Measurements from ENCODE around the gene DRP2. TPM values are rescaled to one million over a fixed set of nuclear protein-coding genes. Genes with fewer than 3 reads are reported as not detected.

The DRP2 gene
- total RNA-seq, 1 experiment from 2014 or later, result 0.45 TPM

- no peak overlapping the region for H3K4me3 ChIP-seq (ENCODE audit: low read depth, low read length, poor library complexity, severe bottlenecking)
- CTCF ChIA-PET, result no interaction called here
- no peak overlapping the region for H3K27ac ChIP-seq (ENCODE audit: low read depth, low read length, poor library complexity, severe bottlenecking)
- intact Hi-C loops (cut with micrococcal nuclease; ENCODE audit: unreplicated experiment), result no loop called here
- no peaks in the 10 kb centered on the region for H3K9me3 ChIP-seq (ENCODE audit: low read depth, low read length, poor library complexity, severe bottlenecking)
- H3K36me3 ChIP-seq (ENCODE audit: insufficient read depth, low read length, poor library complexity, severe bottlenecking), result no peaks in the 10 kb centered on the region
- POLR2A ChIA-PET (ENCODE audit: low non-redundant PET), result interaction anchor here (0.6 kb wide), 1 partner anchor 646 kb away, joined by 3 read pairs; no protein-coding TSS in a partner anchor
- BruUV-seq (replicated peaks), result no TSS peak
- TF ChIP-seq CTCF (conservative IDR thresholded peaks at IDR 0.05; ENCODE audit: low read depth, low read length), result no peak
- TF ChIP-seq EZH2 (IDR thresholded peaks at IDR 0.05; ENCODE audit: borderline replicate concordance, low read depth, low read length, poor library complexity, severe bottlenecking), result no peak
- no peaks in the 10 kb centered on the region for H3K4me1 ChIP-seq (ENCODE audit: insufficient read depth, low read length, poor library complexity, severe bottlenecking)
- H3K27me3 ChIP-seq (replicated peaks; ENCODE audit: insufficient read depth, low read depth, low read length, poor library complexity), result no peaks in the 10 kb centered on the region
- no peak for DNase-seq (ENCODE audit: low spot score)
Measured at GRCh38 chrX:101203761-101204351, 15.7 kb upstream of the DRP2 start.

GRCh38 chrX:101206471-101206870, 13.1 kb upstream of the DRP2 start:
- intact Hi-C loops (cut with micrococcal nuclease; ENCODE audit: unreplicated experiment), result loop anchor here (5.0 kb wide), 1 partner anchor 309 kb away; no protein-coding TSS in a partner anchor
- ChIA-PET POLR2A (ENCODE audit: low non-redundant PET) (no interaction called here), CTCF (no interaction called here)
- Histone ChIP-seq H3K27me3 (replicated peaks; ENCODE audit: insufficient read depth, low read depth, low read length, poor library complexity) (no peaks in the 10 kb centered on the region), H3K4me1 (ENCODE audit: insufficient read depth, low read length, poor library complexity, severe bottlenecking) (no peaks in the 10 kb centered on the region), H3K9me3 (ENCODE audit: low read depth, low read length, poor library complexity, severe bottlenecking) (no peaks in the 10 kb centered on the region), H3K4me3 (ENCODE audit: low read depth, low read length, poor library complexity, severe bottlenecking) (no peak overlapping the region), H3K36me3 (ENCODE audit: insufficient read depth, low read length, poor library complexity, severe bottlenecking) (no peaks in the 10 kb centered on the region), H3K27ac (ENCODE audit: low read depth, low read length, poor library complexity, severe bottlenecking) (no peak overlapping the region)
- BruUV-seq (replicated peaks), result no TSS peak
- TF ChIP-seq CTCF (conservative IDR thresholded peaks at IDR 0.05; ENCODE audit: low read depth, low read length) (peak; percentile 43), EZH2 (IDR thresholded peaks at IDR 0.05; ENCODE audit: borderline replicate concordance, low read depth, low read length, poor library complexity, severe bottlenecking) (no peak)
- DNase-seq (ENCODE audit: low spot score), result peak; percentile 53

- TF ChIP-seq EZH2 (IDR thresholded peaks at IDR 0.05; ENCODE audit: borderline replicate concordance, low read depth, low read length, poor library complexity, severe bottlenecking) (no peak), CTCF (conservative IDR thresholded peaks at IDR 0.05; ENCODE audit: low read depth, low read length) (no peak)
- H3K4me1 ChIP-seq (ENCODE audit: insufficient read depth, low read length, poor library complexity, severe bottlenecking), result no peaks in the 10 kb centered on the region
- H3K27ac ChIP-seq (ENCODE audit: low read depth, low read length, poor library complexity, severe bottlenecking), result no peak overlapping the region
- H3K36me3 ChIP-seq (ENCODE audit: insufficient read depth, low read length, poor library complexity, severe bottlenecking), result no peaks in the 10 kb centered on the region
- no peak overlapping the region for H3K4me3 ChIP-seq (ENCODE audit: low read depth, low read length, poor library complexity, severe bottlenecking)
- DNase-seq (ENCODE audit: low spot score), result peak; percentile 2
- CTCF ChIA-PET, result interaction anchor here (0.6 kb wide), 1 partner anchor 35 kb away, joined by 6 read pairs; no protein-coding TSS in a partner anchor
- POLR2A ChIA-PET (ENCODE audit: low non-redundant PET), result no interaction called here
- BruUV-seq (replicated peaks), result no TSS peak
- no peaks in the 10 kb centered on the region for H3K9me3 ChIP-seq (ENCODE audit: low read depth, low read length, poor library complexity, severe bottlenecking)
- no peaks in the 10 kb centered on the region for H3K27me3 ChIP-seq (replicated peaks; ENCODE audit: insufficient read depth, low read depth, low read length, poor library complexity)
- intact Hi-C loops (cut with micrococcal nuclease; ENCODE audit: unreplicated experiment), result loop anchor here (5.0 kb wide), 1 partner anchor 311 kb away; no protein-coding TSS in a partner anchor
Measured at GRCh38 chrX:101208152-101208905, 11.3 kb upstream of the DRP2 start.
